IPS DF 6.9 (cell line): ENCODE measurements around the gene GPR153.

Source experiments
- DNase-seq: peaks from one replicate; pipeline ENCODE4 v3.0.0-alpha.2; 2013; ENCODE audit warnings: low read depth, low spot score
- H3K27ac ChIP-seq: one replicate; pipeline ENCODE4 v1.5.1; 2013; ENCODE audit warnings: low read length, control low read depth
- H3K27me3 ChIP-seq: 2 replicates; pipeline ENCODE4 v1.6.1; 2013; ENCODE audit warnings: mild to moderate bottlenecking, low read length; ENCODE audit not compliant: control insufficient read depth, insufficient read depth
- H3K36me3 ChIP-seq: 2 replicates; pipeline ENCODE4 v1.6.1; 2013; ENCODE audit warnings: low read length; ENCODE audit not compliant: control insufficient read depth, insufficient read depth
- H3K4me1 ChIP-seq: 2 replicates; pipeline ENCODE4 v1.6.1; 2013; ENCODE audit warnings: low read length; ENCODE audit not compliant: control insufficient read depth, insufficient read depth
- H3K4me3 ChIP-seq: 2 replicates; pipeline ENCODE4 v1.5.1; 2013; ENCODE audit warnings: mild to moderate bottlenecking, low read length
- H3K9me3 ChIP-seq: 2 replicates; pipeline ENCODE4 v1.6.1; 2013; ENCODE audit warnings: low read length, inconsistent platforms; ENCODE audit not compliant: control insufficient read depth, insufficient read depth
- WGBS: extraction: QIAGEN DNeasy Blood & Tissue Kit; methylation state at CpG from one replicate; pipeline ENCODE4 v1.1.7; 2013; ENCODE audit warnings: mixed read lengths, missing lambda C conversion rate; ENCODE audit not compliant: insufficient read length, insufficient coverage; 5-methylcytosine and 5-hydroxymethylcytosine counted together

GPR153 gene

GRCh38 chr1:6299557-6300165, 38.8 kb upstream of the GPR153 start:
- Histone ChIP-seq H3K27ac (no peak overlapping the region), H3K27me3 (no peaks in the 10 kb centered on the region), H3K36me3 (peaks cover 6% of the 10 kb centered on the region; the same call in 1 of the 2 replicates), H3K9me3 (no peaks in the 10 kb centered on the region), H3K4me1 (no peaks in the 10 kb centered on the region), H3K4me3 (no peak overlapping the region)
- DNase-seq = no peak
- WGBS = no CpG with 5 or more reads among the region's 15 CpGs

- no peak overlapping the region for H3K4me3 ChIP-seq
- WGBS = no CpG with 5 or more reads among the region's 8 CpGs
These were observed 38.1 kb upstream of the GPR153 start for GRCh38 chr1:6298940-6299465.

DNA sequence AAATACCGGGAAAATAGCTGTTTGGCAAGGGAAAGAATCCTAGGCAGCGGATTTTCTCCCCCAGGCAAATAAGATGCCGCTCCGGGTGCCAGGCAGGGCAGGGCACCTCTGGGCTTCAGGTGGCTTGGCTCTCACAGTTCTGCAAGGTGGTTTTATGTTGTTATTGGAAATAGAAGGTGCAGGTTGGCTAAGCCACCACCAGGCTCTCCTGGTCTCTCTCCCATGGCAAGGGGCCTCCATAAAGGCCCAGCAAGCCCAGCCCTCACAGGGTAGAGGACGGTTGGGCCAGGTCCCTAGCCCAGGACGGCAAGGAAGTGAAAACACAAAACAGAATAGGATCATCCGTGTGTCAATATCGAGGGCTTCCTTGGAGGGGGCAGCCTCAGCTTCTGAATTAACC, 37.6 kb upstream of the GPR153 start:
- Histone ChIP-seq H3K27me3 (no peaks in the 10 kb centered on the region), H3K9me3 (no peaks in the 10 kb centered on the region), H3K4me1 (no peaks in the 10 kb centered on the region), H3K4me3 (no peak overlapping the region), H3K27ac (no peak overlapping the region), H3K36me3 (peaks cover 12% of the 10 kb centered on the region)
- DNase-seq = no peak
- WGBS = no CpG with 5 or more reads among the region's 8 CpGs

More at GRCh38 chr1:6298940-6299465, 38.1 kb upstream of the GPR153 start:
- Histone ChIP-seq H3K36me3 (peaks cover 11% of the 10 kb centered on the region), H3K27me3 (no peaks in the 10 kb centered on the region), H3K27ac (no peak overlapping the region), H3K9me3 (no peaks in the 10 kb centered on the region), H3K4me1 (no peaks in the 10 kb centered on the region)
- no peak for DNase-seq

GRCh38 chr1:6295910-6296309, 35.0 kb upstream of the GPR153 start:
- Histone ChIP-seq H3K4me3 (no peak overlapping the region), H3K9me3 (no peaks in the 10 kb centered on the region), H3K27me3 (no peaks in the 10 kb centered on the region), H3K36me3 (peaks cover 12% of the 10 kb centered on the region), H3K27ac (no peak overlapping the region), H3K4me1 (no peaks in the 10 kb centered on the region)
- no CpG with 5 or more reads among the region's 6 CpGs for WGBS
- DNase-seq = no peak

- no CpG with 5 or more reads among the region's 23 CpGs for WGBS
- no peaks in the 10 kb centered on the region for H3K4me1 ChIP-seq
- DNase-seq = no peak
- no peak overlapping the region for H3K27ac ChIP-seq
- peaks cover 12% of the 10 kb centered on the region for H3K36me3 ChIP-seq
- no peaks in the 10 kb centered on the region for H3K27me3 ChIP-seq
- H3K9me3 ChIP-seq = no peaks in the 10 kb centered on the region
- H3K4me3 ChIP-seq = no peak overlapping the region
These were observed 34.1 kb upstream of the GPR153 start for GRCh38 chr1:6294890-6295556.

DNA sequence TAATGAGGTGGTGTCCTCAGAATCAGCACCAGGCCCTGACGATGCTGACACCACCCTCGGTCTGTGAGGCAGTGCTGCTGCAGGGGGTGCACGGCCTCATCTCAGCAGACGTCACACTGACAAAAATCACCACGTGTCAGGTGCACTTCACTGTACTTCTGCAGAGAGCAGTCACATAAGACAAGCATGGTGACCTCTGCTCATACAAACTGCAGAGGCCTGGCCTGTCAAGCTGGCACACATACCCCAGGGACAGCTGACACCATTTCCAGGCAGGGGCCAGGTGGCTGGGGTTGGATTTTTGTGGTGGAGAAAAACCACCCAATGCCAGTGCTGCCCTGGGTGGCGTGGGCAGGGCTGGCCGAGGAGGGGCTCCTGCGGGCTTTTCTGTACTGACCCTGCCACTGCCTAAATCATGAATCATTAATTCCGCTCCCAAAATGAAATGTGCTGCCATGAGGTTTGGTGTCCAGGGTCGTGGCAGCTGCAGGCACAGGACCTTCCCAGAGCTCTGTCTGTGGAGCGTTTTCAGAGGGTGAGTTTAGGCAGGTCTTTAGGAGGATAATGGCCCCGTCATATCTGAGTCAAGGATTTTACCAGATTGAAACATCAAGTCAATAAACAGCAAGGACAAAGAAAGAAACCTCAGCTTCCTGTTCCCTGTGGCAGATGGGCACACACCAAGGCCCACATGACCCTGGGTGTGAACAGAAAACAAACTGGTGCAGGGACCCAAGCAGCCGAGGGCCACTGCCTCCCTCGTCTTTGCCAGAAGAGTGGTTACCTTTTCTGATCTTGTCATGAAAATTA, 33.4 kb upstream of the GPR153 start:
- WGBS = no CpG with 5 or more reads among the region's 14 CpGs
- H3K4me1 ChIP-seq = no peaks in the 10 kb centered on the region
- H3K9me3 ChIP-seq = no peaks in the 10 kb centered on the region
- DNase-seq = no peak
- no peak overlapping the region for H3K27ac ChIP-seq
- peaks cover 12% of the 10 kb centered on the region for H3K36me3 ChIP-seq
- no peaks in the 10 kb centered on the region for H3K27me3 ChIP-seq
- no peak overlapping the region for H3K4me3 ChIP-seq

- Histone ChIP-seq H3K27ac (no peak overlapping the region), H3K9me3 (no peaks in the 10 kb centered on the region), H3K4me1 (no peaks in the 10 kb centered on the region), H3K4me3 (no peak overlapping the region), H3K36me3 (peaks cover 12% of the 10 kb centered on the region), H3K27me3 (no peaks in the 10 kb centered on the region)
- no peak for DNase-seq
- no CpG with 5 or more reads among the region's 10 CpGs for WGBS
These were observed 31.2 kb upstream of the GPR153 start for GRCh38 chr1:6292102-6292501.

DNA sequence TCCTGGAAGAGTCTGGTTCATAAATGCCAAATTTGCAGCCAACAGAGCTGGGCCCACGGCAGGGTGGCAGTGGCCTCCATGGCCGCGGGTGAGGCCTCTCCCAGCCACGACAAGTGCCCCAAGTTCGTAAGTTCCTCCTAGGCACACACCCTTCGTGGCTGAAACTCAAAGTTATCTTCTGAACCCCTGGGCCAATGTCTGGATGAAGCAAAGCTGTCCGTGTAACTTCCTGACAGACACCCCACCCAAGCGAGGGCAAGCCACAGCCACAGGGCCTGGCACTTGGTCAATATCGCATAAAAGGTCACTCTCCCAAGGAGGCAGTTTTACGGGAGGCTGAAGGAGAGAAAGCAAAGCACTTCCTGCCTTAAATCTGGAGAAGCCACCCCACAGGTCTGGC, 27.8 kb upstream of the GPR153 start:
- H3K27me3 ChIP-seq = no peaks in the 10 kb centered on the region
- H3K4me1 ChIP-seq = no peaks in the 10 kb centered on the region
- H3K27ac ChIP-seq = no peak overlapping the region
- DNase-seq = no peak
- no peaks in the 10 kb centered on the region for H3K9me3 ChIP-seq
- WGBS = no CpG with 5 or more reads among the region's 10 CpGs
- H3K36me3 ChIP-seq = peaks cover 3% of the 10 kb centered on the region; the same call in 1 of the 2 replicates
- no peak overlapping the region for H3K4me3 ChIP-seq

DNA sequence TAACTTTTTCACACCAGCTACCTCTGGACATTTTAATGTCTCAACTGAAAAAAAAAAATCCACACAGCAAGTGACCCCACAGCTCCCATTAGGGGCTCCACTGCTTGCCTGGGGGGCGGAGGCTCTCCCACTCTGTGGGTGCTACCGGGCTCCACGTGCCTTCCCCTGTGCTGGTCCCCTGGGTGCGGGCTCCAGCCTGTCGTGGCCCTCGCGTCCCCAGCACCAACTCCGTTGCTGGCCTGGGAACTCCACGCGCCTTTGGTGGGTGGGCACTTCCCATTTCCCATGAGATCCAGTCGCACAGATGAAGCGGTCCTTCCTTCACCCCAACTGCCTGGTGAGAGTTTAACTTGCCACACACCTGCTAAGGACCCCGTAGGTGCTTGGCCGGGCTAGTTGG, 27.1 kb upstream of the GPR153 start:
- no CpG with 5 or more reads among the region's 14 CpGs for WGBS

DNA sequence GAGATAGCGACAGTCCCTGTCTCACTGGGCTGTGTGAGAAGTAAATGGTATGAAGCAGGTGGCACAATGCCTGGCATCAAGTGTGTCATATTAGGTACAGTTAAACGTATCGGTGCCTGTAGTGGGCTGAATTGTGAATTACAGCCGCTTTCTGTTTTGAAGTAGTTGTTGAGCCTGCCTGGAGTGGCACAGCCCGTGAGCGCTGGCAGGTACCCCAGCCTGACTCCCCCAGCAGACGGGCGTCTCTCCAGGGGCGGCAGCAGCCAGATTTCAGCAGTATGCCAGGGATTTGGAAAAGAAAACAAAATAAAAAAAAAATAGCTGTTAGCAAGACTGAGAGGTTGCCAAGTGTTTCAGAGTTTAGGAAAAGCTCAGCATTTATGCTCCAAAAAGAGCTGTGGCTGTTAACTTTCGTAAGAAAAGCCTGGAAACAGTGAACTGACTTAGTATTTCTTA, 26.6 kb upstream of the GPR153 start:
- DNase-seq = no peak
- no peaks in the 10 kb centered on the region for H3K27me3 ChIP-seq
- H3K4me3 ChIP-seq = no peak overlapping the region
- no peaks in the 10 kb centered on the region for H3K4me1 ChIP-seq
- no peak overlapping the region for H3K27ac ChIP-seq
- H3K36me3 ChIP-seq = peaks cover 3% of the 10 kb centered on the region; the same call in 1 of the 2 replicates
- no CpG with 5 or more reads among the region's 10 CpGs for WGBS
- no peaks in the 10 kb centered on the region for H3K9me3 ChIP-seq

More for the DNA sequence above, 27.1 kb upstream of the GPR153 start:
- no peak for DNase-seq
- Histone ChIP-seq H3K9me3 (no peaks in the 10 kb centered on the region), H3K27me3 (no peaks in the 10 kb centered on the region), H3K36me3 (peaks cover 3% of the 10 kb centered on the region; the same call in 1 of the 2 replicates), H3K27ac (no peak overlapping the region), H3K4me1 (no peaks in the 10 kb centered on the region), H3K4me3 (no peak overlapping the region)
